ENCODE results near the gene FAM228B.
"Not testable (repeated sequence)": the region's sequence is repeated elsewhere in the genome, so short reads cannot be mapped to it uniquely, and the experiment has no call there.

Gene FAM228B

DNA sequence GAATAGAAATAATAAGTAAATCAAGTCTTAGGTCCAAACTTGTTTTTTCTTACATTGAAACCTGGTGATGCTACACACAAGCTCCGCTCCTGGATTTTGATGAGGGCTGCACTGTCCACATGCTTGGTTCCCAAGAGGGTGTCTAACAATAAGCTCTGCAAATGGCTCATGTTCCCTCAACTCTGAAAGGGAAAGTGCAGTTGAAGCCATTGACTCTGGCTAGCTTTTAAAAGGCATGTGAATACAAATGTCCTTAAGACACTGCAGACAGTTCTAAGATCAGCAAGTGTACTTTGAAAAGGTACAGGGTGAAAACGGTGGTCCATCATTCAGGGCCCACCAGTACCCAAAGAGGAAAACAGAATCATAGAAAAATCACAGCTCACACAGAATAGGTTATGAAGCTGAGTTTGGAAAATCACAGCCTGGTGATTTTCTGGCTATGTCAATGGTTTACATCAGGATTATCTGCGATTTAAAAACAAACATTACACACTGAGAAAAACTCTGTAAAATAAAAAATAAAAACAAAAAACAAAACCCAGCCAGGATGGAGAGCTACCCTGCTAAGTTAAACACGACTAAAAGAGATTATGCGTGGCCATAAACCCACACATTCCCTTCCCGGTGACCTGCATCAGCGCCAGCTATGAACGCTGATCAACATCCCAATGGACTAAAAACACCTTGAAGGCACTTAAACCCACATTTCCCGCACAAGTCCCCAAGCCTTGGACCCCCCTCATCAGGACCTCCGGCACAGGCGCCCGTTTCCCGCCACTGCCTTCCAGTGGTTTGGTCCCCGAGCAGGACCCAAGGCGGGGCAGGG is 689 bp upstream of the FAM228B start:
- Histone ChIP-seq H3K27me3 (replicated peaks; ENCODE audit: control insufficient read depth, insufficient read depth, low read length) (no peaks in the 10 kb centered on the region), H3K4me1 (ENCODE audit: control insufficient read depth, insufficient read depth, low read length) (peaks cover 18% of the 10 kb centered on the region), H3K36me3 (ENCODE audit: control insufficient read depth, insufficient read depth, low read length, severe bottlenecking) (no peaks in the 10 kb centered on the region), H3K9ac (ENCODE audit: low read length) (peak overlapping the region; percentile 95), H3K4me3 (ENCODE audit: low read length) (peak overlapping the region; percentile 94), H3K9me3 (ENCODE audit: control insufficient read depth, low read length) (no peaks in the 10 kb centered on the region)
- DNase-seq (ENCODE audit: low read depth) = peak; percentile 19

DNA sequence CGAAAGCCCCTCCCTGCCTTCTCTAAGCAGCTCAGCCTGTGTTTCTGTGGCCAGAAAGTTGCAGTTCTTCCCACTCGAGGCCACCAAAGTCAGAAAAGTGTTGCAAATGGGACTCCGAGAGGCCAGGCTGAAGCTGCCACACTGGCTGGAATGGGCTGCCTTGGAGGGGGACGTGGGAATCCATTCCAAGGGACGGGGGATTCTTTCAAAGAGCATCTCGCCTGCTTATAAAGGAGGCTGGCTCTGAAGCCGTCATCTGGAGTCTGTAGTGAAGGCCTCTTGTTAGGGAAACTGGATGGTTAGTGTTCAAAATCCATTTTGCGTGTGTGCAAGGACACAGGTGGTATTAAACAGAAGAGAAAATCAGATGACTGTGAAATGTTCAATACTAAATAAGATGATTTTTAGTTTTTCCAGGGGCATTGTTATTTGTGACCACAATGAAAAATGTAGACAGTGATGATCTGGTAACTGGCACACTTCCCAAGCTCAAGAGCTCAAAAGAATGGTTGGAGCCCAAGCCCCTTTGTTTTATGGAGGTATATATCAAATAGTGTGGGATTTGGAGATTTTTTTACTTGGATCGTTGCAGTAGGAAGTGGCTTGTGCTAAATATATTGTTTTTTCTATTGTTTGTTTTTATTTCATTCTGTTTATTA is 782 bp downstream of the FAM228B start:
- peak overlapping the region; percentile 95 for H3K9ac ChIP-seq (ENCODE audit: low read length)
- peak overlapping the region; percentile 94 for H3K4me3 ChIP-seq (ENCODE audit: low read length)
- H3K36me3 ChIP-seq (ENCODE audit: control insufficient read depth, insufficient read depth, low read length, severe bottlenecking) = no peaks in the 10 kb centered on the region
- H3K27me3 ChIP-seq (replicated peaks; ENCODE audit: control insufficient read depth, insufficient read depth, low read length) = no peaks in the 10 kb centered on the region
- peak; percentile 53 for DNase-seq (ENCODE audit: low read depth)
- peaks cover 18% of the 10 kb centered on the region for H3K4me1 ChIP-seq (ENCODE audit: control insufficient read depth, insufficient read depth, low read length)
- H3K9me3 ChIP-seq (ENCODE audit: control insufficient read depth, low read length) = no peaks in the 10 kb centered on the region

DNA sequence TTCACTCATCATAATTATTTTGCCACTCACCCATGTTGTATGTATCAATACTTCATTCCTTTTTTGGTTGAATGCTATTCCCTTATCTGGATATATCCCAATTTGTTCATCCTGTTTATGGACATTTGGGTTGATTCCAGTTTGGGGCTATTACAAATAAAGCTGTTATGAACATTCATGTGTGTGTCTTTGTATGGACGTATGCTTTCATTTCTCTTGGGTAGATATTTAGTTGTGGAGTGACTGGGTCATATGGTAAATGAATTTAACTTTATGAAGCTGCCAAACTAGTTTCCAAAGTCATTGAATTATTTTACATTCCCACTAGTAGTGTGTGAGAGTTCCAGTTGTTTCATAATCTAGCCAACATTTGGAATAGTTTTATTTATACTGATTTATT is 2.7 kb downstream of the FAM228B start:
- Histone ChIP-seq H3K4me3 (ENCODE audit: low read length) (no peak overlapping the region), H3K9me3 (ENCODE audit: control insufficient read depth, low read length) (no peaks in the 10 kb centered on the region), H3K9ac (ENCODE audit: low read length) (no peak overlapping the region), H3K4me1 (ENCODE audit: control insufficient read depth, insufficient read depth, low read length) (peaks cover 18% of the 10 kb centered on the region), H3K36me3 (ENCODE audit: control insufficient read depth, insufficient read depth, low read length, severe bottlenecking) (no peaks in the 10 kb centered on the region), H3K27me3 (replicated peaks; ENCODE audit: control insufficient read depth, insufficient read depth, low read length) (no peaks in the 10 kb centered on the region)
- no peak for DNase-seq (ENCODE audit: low read depth)

DNA sequence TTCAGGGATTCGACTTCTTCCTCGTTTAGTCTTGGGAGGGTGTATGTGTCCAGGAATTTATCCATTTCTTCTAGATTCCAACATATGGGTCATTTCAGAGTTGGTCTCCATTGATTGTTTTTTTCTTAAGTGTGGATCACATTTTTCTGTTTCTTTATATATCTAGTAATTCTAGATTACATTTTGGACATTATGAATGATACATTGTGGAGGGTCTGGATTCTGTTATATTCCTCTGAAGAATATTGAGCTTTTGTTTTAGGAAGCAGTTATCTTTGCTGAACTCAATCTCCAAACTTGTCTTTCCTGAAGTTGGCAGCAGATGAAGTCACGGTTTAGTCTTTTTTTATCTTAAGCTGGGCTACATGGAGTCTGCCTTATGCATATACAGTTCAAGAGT is 9.3 kb downstream of the FAM228B start:
- H3K27me3 ChIP-seq (replicated peaks; ENCODE audit: control insufficient read depth, insufficient read depth, low read length) = no peaks in the 10 kb centered on the region
- H3K36me3 ChIP-seq (ENCODE audit: control insufficient read depth, insufficient read depth, low read length, severe bottlenecking) = no peaks in the 10 kb centered on the region
- H3K4me3 ChIP-seq (ENCODE audit: low read length) = no peak overlapping the region
- H3K9me3 ChIP-seq (ENCODE audit: control insufficient read depth, low read length) = peaks cover 6% of the 10 kb centered on the region
- DNase-seq (ENCODE audit: low read depth) = no peak
- no peak overlapping the region for H3K9ac ChIP-seq (ENCODE audit: low read length)
- H3K4me1 ChIP-seq (ENCODE audit: control insufficient read depth, insufficient read depth, low read length) = no peaks in the 10 kb centered on the region

DNA sequence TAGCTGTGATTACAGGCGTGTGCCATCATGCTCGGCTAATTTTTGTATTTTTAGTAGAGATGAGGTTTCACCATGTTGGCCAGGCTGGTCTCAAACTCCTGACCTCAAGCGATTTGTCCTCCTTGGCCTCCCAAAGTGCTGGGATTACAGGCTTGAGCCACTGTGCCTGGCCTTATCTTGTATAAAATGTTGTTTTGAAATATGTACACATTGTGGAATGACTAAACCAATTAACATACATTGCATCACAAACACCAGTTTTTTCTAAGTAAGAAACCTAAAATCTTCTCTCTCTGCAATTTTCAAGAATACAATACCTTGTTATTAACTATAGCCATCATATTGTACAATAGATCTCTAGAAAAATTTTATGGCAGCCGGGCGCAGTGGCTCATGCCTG is 17.0 kb downstream of the FAM228B start:
- not testable (repeated sequence) for H3K27me3 ChIP-seq (replicated peaks; ENCODE audit: control insufficient read depth, insufficient read depth, low read length); H3K4me3 ChIP-seq (ENCODE audit: low read length)

DNA sequence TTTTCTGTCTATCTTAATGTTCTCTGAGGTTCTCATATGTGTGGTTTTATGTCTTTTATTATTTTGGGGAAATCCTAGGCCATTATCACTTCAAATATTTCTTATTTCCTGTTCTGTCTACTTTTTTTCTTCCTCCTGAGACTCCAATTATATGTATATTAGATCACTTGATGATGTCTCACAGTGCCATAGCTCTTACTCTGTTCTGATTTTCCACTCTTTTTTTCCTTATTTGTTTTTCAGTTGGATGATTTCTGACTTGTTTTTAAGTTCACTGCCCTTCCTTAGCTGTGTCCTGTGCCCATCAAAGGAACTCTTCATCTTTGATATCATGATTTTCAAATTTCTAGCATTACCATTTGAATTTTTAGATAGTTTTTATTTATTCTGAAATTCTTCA is 24.1 kb downstream of the FAM228B start:
- DNase-seq (ENCODE audit: low read depth) = no peak
- Histone ChIP-seq H3K36me3 (ENCODE audit: control insufficient read depth, insufficient read depth, low read length, severe bottlenecking) (peaks cover 21% of the 10 kb centered on the region), H3K9ac (ENCODE audit: low read length) (no peak overlapping the region), H3K27me3 (replicated peaks; ENCODE audit: control insufficient read depth, insufficient read depth, low read length) (no peaks in the 10 kb centered on the region), H3K9me3 (ENCODE audit: control insufficient read depth, low read length) (peaks cover 22% of the 10 kb centered on the region), H3K4me3 (ENCODE audit: low read length) (no peak overlapping the region), H3K4me1 (ENCODE audit: control insufficient read depth, insufficient read depth, low read length) (no peaks in the 10 kb centered on the region)

More for the DNA sequence above, 17.0 kb downstream of the FAM228B start:
- H3K36me3 ChIP-seq (ENCODE audit: control insufficient read depth, insufficient read depth, low read length, severe bottlenecking); H3K4me1 ChIP-seq (ENCODE audit: control insufficient read depth, insufficient read depth, low read length); H3K9me3 ChIP-seq (ENCODE audit: control insufficient read depth, low read length); H3K9ac ChIP-seq (ENCODE audit: low read length): not testable (repeated sequence)
- peak; percentile 61 for DNase-seq (ENCODE audit: low read depth)

DNA sequence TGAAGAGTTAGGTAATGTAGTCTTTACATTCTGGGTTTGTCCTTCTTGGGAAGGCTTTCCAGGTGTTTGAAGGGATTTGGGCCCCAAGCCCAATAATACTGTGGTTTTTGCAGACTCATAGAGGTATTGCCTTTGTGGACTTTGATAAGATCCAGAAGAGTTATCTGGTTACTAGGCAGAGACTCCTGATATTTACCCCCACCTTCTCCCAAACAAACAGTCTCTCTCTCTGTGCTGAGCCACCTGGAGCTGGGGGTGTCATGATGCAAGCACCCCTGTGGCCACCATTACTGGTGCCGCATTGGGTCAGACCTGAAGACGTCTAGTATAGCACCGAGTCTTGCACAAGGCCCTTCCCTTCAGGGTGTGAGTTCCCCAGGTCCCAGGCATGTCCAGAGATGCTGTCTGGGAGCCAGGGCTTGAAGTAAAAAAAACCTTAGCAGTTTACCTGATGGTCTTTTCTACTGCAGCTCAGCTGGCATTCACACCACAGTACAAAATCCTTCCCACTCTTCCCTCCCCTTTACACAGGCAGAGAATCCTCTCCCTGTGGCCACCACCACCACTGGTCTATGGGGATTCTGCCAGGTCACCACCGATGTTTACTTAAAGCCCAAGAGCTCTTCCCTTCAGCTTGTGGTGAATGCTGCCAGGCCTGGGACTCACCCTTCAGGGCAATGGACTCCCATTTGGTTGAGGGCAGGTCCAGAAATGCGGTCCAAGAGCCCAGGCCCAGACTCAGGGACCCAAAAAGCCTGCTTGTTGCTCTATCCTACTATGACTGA is 29.3 kb downstream of the FAM228B start:
- no peak for DNase-seq (ENCODE audit: low read depth)
- Histone ChIP-seq H3K36me3 (ENCODE audit: control insufficient read depth, insufficient read depth, low read length, severe bottlenecking) (peaks cover 10% of the 10 kb centered on the region), H3K27me3 (replicated peaks; ENCODE audit: control insufficient read depth, insufficient read depth, low read length) (no peaks in the 10 kb centered on the region), H3K4me3 (ENCODE audit: low read length) (no peak overlapping the region), H3K9me3 (ENCODE audit: control insufficient read depth, low read length) (peaks cover 6% of the 10 kb centered on the region), H3K4me1 (ENCODE audit: control insufficient read depth, insufficient read depth, low read length) (no peaks in the 10 kb centered on the region), H3K9ac (ENCODE audit: low read length) (no peak overlapping the region)

DNA sequence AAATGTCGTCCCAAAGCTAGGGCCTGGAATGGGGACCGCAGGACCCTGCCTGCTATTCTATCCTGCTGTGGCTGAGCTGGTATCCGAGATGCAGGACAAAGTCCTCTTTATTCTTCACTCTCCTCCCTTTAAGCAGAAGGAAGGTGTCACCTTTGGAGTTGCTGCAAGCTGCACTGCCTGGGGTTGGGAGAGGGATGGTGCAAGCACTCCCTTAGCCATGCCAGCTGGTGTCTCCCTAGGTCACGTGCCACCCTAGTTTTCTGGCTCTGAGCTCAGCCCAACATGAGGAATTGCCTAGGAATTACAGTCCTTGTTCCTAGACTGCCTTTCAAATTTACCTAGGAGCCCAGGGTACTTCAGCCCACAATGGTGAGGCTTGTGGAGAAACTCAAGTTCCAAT is 30.2 kb downstream of the FAM228B start:
- Histone ChIP-seq H3K27me3 (replicated peaks; ENCODE audit: control insufficient read depth, insufficient read depth, low read length) (no peaks in the 10 kb centered on the region), H3K9me3 (ENCODE audit: control insufficient read depth, low read length) (no peaks in the 10 kb centered on the region), H3K9ac (ENCODE audit: low read length) (no peak overlapping the region), H3K4me3 (ENCODE audit: low read length) (no peak overlapping the region), H3K36me3 (ENCODE audit: control insufficient read depth, insufficient read depth, low read length, severe bottlenecking) (peaks cover 2% of the 10 kb centered on the region), H3K4me1 (ENCODE audit: control insufficient read depth, insufficient read depth, low read length) (no peaks in the 10 kb centered on the region)
- DNase-seq (ENCODE audit: low read depth) = no peak

DNA sequence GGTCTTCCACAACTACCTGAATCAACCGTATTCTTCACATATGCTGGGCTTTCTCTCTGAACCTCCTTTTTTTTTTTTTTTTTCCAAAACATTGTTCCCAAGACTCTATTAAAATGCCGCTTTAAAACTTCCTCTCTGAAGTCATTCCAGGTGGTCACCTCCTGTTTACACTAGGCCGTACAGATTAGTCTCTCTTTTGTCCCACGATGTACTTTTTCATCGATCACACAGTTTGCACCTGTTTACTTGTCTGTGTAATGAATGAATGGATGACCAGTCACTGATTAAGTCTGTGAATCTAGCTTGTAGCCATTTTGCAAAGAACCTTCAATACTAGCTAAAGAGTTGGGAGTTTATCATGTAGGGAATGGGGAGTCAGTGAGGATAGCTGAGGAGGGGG is 34.9 kb downstream of the FAM228B start:
- DNase-seq (ENCODE audit: low read depth) = no peak
- Histone ChIP-seq H3K27me3 (replicated peaks; ENCODE audit: control insufficient read depth, insufficient read depth, low read length) (no peaks in the 10 kb centered on the region), H3K4me1 (ENCODE audit: control insufficient read depth, insufficient read depth, low read length) (no peaks in the 10 kb centered on the region), H3K9ac (ENCODE audit: low read length) (no peak overlapping the region), H3K9me3 (ENCODE audit: control insufficient read depth, low read length) (peaks cover 4% of the 10 kb centered on the region), H3K36me3 (ENCODE audit: control insufficient read depth, insufficient read depth, low read length, severe bottlenecking) (no peaks in the 10 kb centered on the region), H3K4me3 (ENCODE audit: low read length) (no peak overlapping the region)

DNA sequence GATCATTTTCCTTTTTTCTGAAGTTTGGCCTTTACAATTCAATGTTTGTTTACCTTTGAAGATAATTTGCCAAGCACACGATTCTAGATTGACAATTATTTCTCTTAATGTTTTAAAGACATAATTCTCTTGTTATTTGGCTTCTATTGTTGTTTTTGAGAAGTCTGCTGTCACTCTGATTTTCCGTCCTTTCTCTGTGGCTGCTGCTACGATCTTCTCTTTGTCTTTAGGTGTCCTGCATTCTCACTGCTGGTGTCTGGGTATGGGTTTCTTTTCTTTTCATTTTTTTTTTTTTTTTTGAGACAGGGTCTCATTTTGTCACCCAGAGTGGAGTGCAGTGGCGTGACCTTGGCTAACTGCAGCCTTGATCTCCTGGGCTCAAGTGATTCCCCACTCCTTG is 36.4 kb downstream of the FAM228B start:
- H3K9me3 ChIP-seq (ENCODE audit: control insufficient read depth, low read length) = peaks cover 4% of the 10 kb centered on the region

DNA sequence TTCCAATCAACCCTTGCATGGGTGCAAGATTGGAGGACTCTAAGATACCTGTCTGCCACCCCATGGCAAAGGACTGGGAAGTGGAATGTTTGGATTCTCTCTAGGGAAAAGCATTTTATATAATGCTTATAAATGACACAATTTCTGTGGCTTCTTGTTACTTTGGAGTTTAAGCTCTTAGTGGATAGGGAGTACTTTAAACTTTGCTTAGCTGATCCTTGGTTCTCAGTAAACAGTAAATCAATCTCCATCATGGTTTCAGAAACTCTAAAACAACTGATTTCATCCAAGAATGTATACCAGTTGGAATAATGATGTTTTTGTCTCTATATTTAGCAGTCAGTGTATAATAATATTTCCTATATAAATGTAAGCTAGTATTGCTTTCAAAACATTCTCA is 37.5 kb downstream of the FAM228B start:
- no peak overlapping the region for H3K9ac ChIP-seq (ENCODE audit: low read length)
- H3K4me1 ChIP-seq (ENCODE audit: control insufficient read depth, insufficient read depth, low read length) = no peaks in the 10 kb centered on the region
- no peak for DNase-seq (ENCODE audit: low read depth)
- no peak overlapping the region for H3K4me3 ChIP-seq (ENCODE audit: low read length)
- no peaks in the 10 kb centered on the region for H3K36me3 ChIP-seq (ENCODE audit: control insufficient read depth, insufficient read depth, low read length, severe bottlenecking)
- H3K9me3 ChIP-seq (ENCODE audit: control insufficient read depth, low read length) = peaks cover 4% of the 10 kb centered on the region
- no peaks in the 10 kb centered on the region for H3K27me3 ChIP-seq (replicated peaks; ENCODE audit: control insufficient read depth, insufficient read depth, low read length)

More for the DNA sequence above, 36.4 kb downstream of the FAM228B start:
- Histone ChIP-seq H3K4me1 (ENCODE audit: control insufficient read depth, insufficient read depth, low read length) (no peaks in the 10 kb centered on the region), H3K4me3 (ENCODE audit: low read length) (no peak overlapping the region), H3K27me3 (replicated peaks; ENCODE audit: control insufficient read depth, insufficient read depth, low read length) (no peaks in the 10 kb centered on the region), H3K9ac (ENCODE audit: low read length) (no peak overlapping the region), H3K36me3 (ENCODE audit: control insufficient read depth, insufficient read depth, low read length, severe bottlenecking) (no peaks in the 10 kb centered on the region)
- DNase-seq (ENCODE audit: low read depth) = no peak

Measured in adipocyte (in vitro differentiated cells).